GM18870 (cell line): ENCODE measurements around the gene CAPN11.

ENCODE experiments used
- ATAC-seq: cut with Tn5 transposase; IDR thresholded peaks from one replicate; pipeline ENCODE4 v1.9.1; 2021; ENCODE audit warnings: moderate library complexity; ENCODE audit not compliant: unreplicated experiment

CAPN11 gene

DNA sequence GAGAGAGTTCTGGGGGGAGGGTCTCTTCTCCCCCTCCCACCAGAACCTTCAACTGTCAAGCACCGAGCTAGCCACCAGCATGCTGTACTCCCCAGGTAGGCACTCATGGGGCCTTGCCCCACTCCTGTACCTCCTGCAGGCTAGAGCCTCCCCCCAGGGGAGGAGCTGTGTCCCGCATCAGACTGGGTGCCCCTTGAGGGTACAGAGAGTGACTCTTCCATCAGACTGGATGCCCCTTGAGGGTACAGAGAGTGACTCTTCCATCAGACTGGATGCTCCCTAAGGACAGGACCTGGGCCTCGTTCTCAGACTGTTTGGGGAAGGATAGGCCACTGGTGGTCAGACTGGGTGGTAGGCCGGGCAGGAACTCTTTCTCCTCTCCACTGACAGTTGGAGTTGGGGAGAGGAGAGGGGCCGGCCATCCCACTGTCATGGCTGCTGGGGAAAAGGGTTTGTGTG lies at the start of gene CAPN11:
Gene CAPN11 (plus strand): TSS at position 51 of the 459 bp plus-strand sequence. CDS start 29 bp downstream, at position 80.
- no peak for ATAC-seq

DNA sequence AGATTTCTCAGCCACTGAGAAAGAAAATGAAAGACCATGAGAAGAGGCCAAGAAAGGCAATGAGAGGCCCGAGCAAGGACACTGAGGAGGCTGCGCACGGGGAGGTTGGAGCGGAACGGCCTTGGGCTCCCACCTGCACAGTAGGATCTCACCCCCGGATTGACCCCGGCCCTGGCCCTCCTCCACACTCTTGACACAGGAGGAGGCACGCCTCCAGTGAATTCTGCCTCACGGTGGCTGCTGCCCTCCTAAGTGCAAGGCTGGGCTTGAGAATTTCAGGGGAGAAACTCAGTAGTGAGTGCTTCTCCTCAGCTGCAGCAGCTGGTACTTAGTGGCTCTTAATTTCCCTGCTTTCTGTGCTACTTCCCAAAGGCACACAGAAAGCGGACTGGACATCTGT lies 49.4 kb upstream of the CAPN11 start:
- ATAC-seq = no peak

DNA sequence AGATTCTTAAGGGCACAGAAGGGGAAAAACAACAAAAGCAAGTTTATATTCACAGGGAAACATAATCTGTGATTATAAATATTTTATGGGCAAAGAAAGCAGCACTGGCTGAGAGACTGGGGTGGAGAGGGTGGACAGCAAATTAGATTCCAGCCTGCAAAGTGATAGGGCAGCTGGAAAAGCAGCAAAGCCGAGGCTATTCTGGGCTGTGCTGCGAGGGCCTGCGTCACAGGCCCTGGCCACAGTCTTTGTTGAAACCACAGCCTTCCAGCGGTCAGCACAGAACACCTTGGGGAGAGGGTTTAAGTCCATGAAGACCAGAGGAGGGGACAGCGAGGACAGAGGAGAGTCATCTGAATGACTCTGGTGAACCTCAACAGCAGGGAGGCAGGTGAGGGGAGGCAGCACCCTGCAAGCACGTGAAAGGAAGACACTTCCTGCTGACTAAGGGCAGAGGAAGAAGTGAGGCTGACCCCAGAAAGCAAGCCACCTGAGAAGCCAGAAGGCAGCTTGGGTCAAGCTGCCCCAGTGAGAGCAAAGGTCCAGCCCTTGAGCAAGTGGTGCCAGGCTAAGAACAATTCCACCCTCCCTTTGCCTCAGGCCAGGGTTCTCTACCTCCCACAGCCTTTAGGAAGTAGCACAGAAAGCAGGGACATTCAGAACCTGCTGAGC lies 48.5 kb upstream of the CAPN11 start:
- no peak for ATAC-seq

DNA sequence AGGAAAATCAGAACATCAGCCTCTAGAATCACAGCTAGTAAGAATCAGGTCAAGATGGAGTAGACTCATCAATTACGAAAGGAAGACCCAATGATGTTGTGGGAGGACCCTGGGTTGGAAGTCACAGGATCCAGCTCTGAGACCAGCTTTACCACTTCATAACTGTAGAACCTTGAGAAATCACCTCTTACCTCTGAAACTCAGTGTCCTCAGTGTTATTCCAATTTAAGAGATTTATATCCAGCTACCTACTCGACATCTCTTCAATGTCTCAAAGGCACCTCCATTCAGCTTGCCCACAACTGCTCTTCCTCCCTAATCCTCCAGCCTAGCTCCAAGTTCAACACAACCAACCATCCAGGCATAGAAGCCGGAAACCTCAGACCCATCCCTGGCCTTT lies 47.7 kb upstream of the CAPN11 start:
- no peak for ATAC-seq

DNA sequence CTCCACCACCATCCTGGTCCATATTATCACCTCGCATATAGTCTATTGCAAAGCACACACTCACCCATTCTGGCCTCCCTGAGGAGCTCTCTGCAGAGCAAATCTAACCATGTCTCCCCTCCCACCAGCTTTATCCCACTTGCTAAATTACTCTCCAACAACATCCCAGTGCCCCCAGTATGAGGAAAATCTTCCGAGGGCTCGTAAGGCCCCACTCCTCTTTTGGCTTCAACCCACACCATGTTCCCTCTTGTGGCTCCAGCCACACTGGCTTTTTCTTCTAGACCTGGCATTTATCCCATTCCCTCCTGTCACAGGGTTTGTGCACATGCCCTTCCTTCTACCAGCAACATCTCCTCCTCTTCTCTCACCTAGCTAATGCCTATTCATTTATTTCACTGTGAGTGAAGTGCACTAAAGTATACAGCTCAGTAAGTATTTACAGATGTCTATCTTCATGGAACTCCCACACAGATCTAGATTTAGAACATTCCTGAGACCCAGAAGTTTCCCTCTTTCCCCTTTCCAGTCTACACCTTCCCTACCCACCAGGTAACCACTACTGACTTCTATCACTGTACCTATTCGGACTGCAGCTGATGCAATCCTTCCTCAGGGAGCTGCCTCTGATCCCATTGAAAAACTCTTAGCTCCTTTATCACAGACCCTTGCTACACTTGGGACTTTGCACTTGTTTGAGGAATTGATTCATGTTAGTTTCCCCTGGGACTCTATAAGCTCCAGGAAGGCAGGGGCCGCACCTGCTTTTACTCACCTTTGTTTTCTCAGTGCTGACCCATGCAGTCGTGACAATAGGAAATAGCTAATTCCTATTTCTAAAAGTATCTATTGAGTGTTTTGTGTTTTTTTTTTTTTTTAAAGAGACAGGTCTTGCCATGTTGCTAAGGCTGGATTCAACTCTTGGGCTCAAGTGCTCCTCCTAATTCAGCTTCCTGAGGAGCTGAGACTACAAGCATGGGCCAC lies 46.9 kb upstream of the CAPN11 start:
- ATAC-seq = no peak

DNA sequence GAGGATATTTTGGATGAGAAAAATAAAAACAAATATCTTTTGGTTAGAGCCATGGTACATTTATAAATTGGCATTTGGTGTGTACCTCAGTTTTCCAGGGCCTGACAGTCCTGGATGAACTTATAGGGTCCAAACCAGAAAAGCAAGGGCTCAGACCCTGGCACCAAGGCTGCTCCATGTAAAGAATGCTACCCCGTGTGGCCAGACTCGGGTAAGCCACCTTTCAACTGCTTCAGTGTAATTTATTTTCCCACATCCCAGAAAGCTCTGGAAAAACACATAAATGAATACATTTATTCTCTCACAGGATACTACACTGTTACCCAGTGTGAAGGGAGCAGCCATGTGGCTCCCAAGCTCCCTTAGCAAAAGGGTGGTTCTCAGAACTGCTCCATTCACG lies 45.2 kb upstream of the CAPN11 start:
- ATAC-seq = no peak

DNA sequence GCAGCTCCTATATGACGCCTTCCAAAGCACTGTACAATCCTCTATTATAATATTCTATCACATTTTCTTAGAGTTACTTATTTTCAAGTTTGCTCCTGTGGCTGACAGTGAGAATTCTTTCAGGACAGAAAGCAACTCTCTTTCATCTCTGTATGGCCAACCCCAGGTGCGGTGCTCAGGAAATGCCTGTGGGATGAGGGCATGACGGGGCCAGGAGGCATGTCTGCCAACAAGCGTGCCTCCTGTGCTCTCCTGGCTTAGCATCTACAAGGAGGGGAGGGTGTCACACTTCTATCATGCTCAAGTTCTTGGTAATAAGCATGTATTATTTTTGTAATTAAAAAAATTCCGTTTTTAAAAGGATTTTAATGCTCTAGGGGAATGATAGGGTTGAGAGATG lies 42.8 kb upstream of the CAPN11 start:
- no peak for ATAC-seq

DNA sequence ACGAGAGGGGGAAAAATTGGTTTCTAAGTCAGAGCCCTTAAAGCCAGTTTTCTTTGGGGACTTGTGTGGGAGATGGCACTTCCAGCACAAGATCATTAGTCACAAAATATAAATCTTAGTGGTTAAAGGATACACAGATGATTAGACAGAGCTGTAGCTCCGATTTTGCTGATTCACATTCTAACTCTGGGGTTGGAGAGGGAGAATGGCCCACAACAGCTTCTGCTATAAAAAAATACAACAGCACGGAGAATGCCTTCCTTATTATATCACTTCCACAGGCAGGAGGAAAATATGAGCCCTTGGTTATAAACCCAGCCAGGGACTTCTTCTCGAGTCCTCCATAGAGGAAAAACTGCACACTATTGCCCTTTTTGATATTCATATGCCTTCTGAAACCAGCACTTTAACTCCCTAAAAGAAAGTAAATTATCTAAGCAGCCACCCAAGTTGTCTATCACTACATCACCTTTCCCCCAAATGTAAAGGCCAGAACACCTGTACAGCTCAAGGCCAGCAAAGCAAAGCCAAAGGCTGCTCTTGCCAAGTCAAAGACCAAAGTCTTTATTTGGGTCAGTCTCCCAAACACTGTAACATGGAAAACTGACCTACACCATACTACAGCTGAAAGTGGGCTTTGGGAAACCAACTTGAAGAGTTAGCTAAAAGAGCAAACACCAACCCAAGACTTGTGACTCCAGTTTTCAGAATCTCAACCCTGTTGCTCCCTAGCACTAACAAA lies 41.8 kb upstream of the CAPN11 start:
- ATAC-seq = no peak

DNA sequence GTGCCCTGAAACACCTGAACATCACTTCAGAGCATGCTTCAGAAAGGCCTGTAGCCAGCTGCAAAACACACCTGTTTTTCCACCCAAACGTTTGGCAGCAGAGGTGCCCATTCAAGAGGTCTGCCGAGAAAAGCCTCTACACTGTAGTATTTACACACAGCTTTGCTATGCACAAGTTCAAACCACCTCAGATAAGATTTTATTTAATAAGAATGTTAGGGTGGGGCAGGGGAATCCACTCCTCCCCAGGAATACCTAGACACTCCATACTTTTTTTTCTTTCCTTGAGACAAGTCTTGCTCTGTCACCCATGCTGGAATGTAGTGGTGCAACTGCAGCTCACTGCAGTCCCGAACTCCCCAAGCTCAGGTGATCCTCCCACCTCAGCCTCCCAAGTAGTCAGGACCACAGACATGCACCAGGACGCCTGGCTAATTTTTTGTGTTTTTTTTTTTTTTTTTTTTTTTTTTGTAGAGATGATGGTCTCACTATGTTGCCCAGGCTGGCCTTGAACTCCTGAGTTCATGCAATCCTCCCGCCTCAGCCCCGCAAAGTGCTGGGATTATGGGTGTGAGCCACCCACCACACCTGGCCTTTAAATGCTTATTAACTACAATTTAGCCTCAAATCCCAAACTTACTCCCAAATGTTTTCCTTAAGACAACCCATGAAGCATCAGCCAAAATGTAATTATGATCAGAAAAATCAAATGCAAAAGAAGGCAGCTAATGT lies 41.1 kb upstream of the CAPN11 start:
- ATAC-seq = no peak

DNA sequence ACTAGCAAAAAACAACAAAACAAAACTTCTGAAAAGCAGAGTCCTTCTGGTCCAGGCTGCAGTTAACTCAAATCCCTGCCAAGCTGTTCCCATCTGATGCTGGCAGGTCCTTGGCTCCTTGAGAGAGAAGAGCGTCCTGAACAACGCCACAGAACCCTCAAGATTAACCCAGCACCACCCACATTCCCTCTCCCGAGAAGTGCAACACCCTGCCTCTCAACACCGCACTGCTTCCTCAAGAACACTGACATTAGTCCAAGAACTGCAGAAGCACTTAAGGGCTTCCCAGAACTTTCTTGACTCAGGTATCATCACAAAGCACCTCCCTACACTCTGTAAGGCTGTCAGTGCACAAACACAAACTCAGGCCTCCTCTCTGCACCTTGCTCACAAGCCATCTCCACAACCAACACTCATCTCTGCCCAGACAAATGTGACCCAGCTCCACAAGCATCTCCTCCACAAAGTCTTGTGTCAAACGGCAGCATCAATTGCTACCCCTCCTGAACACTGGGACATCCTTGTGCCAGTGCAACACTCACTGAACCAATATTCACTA lies 38.8 kb upstream of the CAPN11 start:
- no peak for ATAC-seq

DNA sequence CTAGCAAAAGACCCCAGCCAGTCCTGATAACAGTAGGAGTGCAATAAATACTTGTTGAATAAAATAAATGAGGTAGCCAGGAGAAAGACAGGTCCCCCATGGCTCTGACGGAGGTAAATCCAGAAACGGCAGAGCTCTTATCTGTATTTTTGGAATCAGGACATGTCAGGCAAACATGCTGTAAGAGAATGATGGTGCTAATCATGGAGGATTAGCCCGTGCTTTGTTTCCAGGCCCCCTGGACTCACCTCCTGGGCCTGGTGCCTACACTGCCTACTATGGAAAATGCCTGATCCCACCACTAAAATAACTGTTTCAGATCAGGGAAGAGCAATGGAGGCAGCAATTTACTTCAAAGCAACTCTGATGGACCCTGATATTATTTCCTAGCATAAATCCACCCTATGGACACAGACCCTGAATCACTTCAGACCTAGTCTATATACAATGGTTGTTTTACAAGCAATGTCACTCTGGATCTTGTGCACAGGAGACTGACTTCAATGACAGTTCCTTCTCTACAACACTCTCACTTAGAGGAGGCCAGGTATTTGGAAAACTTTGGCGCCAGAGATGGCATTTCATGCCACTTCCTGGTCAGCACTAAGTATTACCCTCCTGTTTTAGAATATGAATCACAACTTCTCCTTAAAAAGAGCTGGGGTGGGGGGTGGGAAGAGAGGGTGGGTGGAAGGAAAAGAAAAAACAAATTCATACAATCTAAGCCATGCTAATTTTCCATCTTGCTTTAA lies 37.8 kb upstream of the CAPN11 start:
- no peak for ATAC-seq

DNA sequence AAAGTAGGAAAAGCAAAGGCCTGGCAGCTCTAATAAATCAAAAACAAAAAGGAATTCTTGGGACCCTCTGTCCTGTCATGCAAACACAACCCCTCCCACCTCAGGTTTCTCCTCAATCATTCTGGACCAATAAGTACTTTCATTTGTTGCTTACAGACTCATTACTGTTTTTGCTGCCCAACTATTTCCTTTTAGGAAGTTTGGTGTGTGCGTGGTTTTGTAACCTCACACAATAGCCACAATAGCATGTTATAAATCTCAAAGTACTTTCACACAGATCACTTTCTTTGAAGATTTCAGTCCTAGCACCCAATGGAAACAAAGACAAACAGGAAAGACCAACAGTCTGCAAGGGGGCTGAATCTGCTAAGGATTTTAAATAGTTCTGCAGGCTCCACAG lies 35.8 kb upstream of the CAPN11 start:
- ATAC-seq = no peak

DNA sequence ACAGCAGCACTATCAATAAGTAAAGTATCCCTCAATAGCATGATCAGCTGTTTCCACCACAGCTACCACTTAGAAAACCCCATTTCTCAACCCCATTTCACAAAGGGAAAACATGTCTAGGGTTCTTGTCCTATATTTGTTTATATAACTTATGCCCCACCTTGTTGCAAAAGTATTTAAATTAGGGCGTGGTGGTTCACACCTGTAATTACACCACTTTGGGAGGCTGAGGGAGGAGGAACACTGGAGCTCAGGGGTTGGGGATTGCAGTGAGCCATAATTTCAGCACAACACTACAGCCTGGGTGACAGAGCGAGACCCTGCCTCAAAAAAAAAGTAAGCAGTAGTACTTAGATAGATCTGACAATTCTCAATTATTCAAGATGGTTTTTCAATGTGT lies 35.1 kb upstream of the CAPN11 start:
- no peak for ATAC-seq

DNA sequence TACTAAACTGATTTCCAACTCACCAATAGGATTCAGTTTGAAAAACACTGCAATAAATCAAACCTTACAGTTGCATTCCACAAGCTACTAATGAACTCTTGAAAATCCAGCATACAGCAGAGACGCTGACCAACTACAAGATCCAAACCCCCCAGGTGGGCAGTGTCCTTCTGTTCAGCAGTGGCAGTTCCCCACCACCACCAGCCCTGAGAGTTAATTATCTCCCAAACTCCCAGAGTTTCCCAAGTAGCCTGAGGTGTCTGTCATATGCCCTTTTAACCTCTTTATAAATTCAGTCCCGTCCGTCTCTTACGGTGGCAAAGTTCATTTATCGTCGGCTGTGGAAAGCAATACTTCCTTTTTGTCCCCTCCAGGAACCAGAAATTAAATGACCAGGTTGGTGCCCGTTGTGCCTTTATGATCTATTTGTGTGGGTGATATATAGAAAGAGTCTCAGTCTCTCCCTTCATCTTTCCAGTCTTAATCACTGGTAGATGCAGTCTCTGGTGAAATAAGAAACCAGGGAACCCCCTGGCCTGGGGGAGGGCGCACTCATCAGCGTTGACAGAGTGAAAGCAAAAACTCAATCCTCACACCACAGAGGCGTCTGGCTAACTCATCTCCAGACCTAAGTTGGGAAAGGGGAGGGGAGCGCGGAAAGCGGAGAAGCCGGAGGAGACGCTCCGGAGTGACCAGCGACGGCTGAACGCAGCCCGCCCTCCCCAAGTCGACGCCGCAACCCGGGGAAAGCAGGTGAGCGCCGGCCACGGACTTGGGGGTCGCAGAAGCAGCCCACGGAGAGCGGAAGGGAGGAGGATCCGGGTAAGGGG lies 32.1 kb upstream of the CAPN11 start:
- peak; percentile 57 for ATAC-seq

DNA sequence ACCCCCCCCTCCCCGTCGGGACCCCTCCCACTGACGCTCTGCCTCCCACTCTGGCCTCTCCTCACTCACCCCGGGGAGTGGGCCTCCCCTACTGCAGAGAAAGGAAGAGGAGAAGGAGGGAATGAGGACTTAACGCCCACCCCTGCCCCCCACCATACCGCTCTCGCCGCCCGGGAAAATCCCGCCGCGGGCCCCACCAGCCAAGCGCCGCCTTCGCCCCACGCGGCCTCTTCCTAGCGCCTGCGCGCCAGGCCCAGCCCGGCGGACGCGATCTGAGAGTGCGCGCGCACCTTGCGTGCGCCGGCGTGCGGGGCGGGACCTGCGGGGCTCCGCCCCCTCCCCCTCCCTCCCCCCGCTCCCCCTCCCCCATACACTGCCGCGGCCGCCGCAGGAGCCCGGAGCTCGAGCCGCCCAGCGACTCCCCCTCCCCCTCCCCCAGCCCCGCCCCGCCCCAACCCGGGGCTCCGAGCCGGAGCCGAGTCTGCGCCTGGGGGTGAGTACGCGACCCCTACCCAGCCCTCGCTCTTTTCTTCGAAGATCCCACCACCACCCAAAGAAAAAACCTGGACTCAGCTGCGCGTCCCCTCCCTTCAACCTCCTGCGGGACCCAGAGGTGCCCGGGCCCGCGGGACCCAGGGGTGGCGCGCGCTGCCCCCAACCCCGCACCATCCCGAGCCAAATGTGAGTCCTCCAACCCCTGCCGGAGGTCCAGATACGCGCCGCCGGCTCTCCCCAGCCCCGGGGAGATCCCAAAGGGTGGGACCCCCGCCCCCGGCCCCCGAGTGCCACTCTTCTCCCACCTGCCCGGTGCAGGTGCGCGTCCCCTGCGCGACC lies 31.2 kb upstream of the CAPN11 start, which contains the start of the genes MRPL14 and TMEM63B:
Gene MRPL14 (minus strand): TSS at position 267 of the 834 bp plus-strand sequence. CDS start 10,841 bp downstream, outside the sequence.
Gene TMEM63B (plus strand): TSS at position 369 of the 834 bp plus-strand sequence. CDS start 7,031 bp downstream, outside the sequence.
- ATAC-seq = no peak

DNA sequence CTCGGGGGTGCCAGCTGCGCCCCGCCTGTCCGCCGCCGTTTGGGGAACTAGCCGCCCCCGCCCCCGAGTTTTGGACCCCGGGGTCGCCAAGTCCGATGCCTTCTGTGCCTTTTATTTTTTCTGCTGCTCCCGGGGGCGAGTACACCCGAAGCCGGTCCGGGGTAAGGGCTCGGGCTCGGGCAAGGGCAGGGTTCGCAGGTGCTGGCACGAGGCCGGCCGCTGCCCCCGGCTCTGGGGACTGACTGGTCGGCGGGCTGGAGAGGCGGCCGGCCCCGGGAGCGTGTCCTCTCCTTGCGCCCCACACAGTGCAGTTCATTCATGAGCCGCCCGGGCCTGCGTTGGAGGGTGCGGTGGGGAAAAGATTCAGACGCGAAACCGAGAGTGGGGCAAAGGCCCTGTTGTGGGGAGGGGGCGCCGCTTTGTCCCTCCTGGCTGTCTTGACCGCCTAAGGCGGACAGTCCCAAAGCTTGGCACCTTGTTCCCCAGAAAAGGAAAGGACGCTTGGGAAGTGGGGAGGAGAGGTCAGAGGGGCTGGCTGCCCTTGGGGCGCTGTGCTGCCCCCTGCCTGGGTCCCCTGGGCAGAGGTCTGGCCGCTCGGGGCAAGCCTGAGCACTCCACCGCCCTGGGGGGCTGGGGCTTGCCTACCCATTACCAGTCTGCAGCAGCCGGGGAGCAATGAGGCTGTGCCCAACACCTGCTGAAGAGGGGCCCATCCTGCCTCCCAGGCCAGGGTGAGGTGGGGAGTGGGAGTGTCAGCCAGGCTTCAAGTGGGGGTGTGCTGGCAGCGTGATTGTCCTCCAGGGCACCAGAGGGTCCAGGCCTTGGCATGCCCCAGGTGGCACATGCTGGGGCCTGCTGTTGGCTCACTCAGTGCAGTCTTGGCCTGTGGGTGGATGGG lies 30.4 kb upstream of the CAPN11 start:
- no peak for ATAC-seq
